Astrocyte (in vitro differentiated cells and primary cell): ENCODE measurements around the gene KCNJ4. TPM values are rescaled to one million over a fixed set of nuclear protein-coding genes. Genes with fewer than 3 reads are reported as not detected.

ENCODE experiments used
- DNase-seq: peaks from one replicate; pipeline ENCODE4 v3.0.0-alpha.2; 2010; ENCODE audit warnings: low read depth
- FAIRE-seq: peaks from 2 replicates; lab custom pipeline; 2011; peaks lifted over from hg19 to GRCh38; lab: Jason Lieb, UNC
- H2AFZ ChIP-seq: 2 replicates; pipeline ENCODE4 v1.6.0; 2012; ENCODE audit warnings: low read depth, low read length, inconsistent platforms
- H3K27ac ChIP-seq: 2 replicates; pipeline ENCODE4 v1.5.1; 2011; ENCODE audit warnings: low read depth, low read length, inconsistent platforms
- H3K27me3 ChIP-seq: 2 replicates; pipeline ENCODE4 v1.6.0; 2011; ENCODE audit warnings: low read length, inconsistent platforms; ENCODE audit not compliant: insufficient read depth
- H3K36me3 ChIP-seq: 2 replicates; pipeline ENCODE4 v1.5.1; 2011; ENCODE audit warnings: low read length, inconsistent platforms; ENCODE audit not compliant: insufficient read depth
- H3K4me1 ChIP-seq: 2 replicates; pipeline ENCODE4 v1.5.1; 2011; ENCODE audit warnings: low read length, inconsistent platforms; ENCODE audit not compliant: insufficient read depth
- H3K4me2 ChIP-seq: 2 replicates; pipeline ENCODE4 v1.6.0; 2012; ENCODE audit warnings: low read length, inconsistent platforms
- H3K4me3 ChIP-seq: 2 replicates; pipeline ENCODE4 v1.5.1; 2011; ENCODE audit warnings: low read depth, mild to moderate bottlenecking, low read length, inconsistent platforms; ENCODE audit not compliant: insufficient read depth
- H3K79me2 ChIP-seq: 2 replicates; pipeline ENCODE4 v1.6.0; 2012; ENCODE audit warnings: mild to moderate bottlenecking, low read length, inconsistent platforms; ENCODE audit not compliant: insufficient read depth
- H3K9ac ChIP-seq: 2 replicates; pipeline ENCODE4 v1.6.0; 2012; ENCODE audit warnings: mild to moderate bottlenecking, low read length, inconsistent platforms
- H3K9me3 ChIP-seq: 2 replicates; pipeline ENCODE4 v1.5.1; 2012; ENCODE audit warnings: low read depth, mild to moderate bottlenecking, low read length, inconsistent platforms; ENCODE audit not compliant: insufficient read depth
- H4K20me1 ChIP-seq: 2 replicates; pipeline ENCODE4 v1.6.0; 2012; ENCODE audit warnings: low read length, inconsistent platforms; ENCODE audit not compliant: insufficient read depth
- H3K27ac Mint-ChIP-seq: one replicate; pipeline ENCODE4 v1.8.0; 2021; ENCODE audit warnings: mild to moderate bottlenecking, mixed read lengths; ENCODE audit not compliant: unreplicated experiment
- H3K27me3 Mint-ChIP-seq: one replicate; pipeline ENCODE4 v1.8.0; 2021; ENCODE audit warnings: low read depth, mixed read lengths; ENCODE audit not compliant: unreplicated experiment
- H3K36me3 Mint-ChIP-seq: one replicate; pipeline ENCODE4 v1.8.0; 2021; ENCODE audit warnings: low read depth, mixed read lengths; ENCODE audit not compliant: unreplicated experiment
- H3K4me1 Mint-ChIP-seq: one replicate; pipeline ENCODE4 v1.8.0; 2021; ENCODE audit warnings: low read depth, mixed read lengths; ENCODE audit not compliant: unreplicated experiment
- H3K4me3 Mint-ChIP-seq: one replicate; pipeline ENCODE4 v1.8.0; 2021; ENCODE audit warnings: mild to moderate bottlenecking, moderate library complexity, mixed read lengths; ENCODE audit not compliant: unreplicated experiment
- H3K9me3 Mint-ChIP-seq: one replicate; pipeline ENCODE4 v1.8.0; 2021; ENCODE audit warnings: mild to moderate bottlenecking, mixed read lengths; ENCODE audit not compliant: unreplicated experiment
- CTCF ChIP-seq: IDR thresholded peaks from 2 replicates; pipeline ENCODE4 v1.5.1; 2011; ENCODE audit warnings: low read depth, mild to moderate bottlenecking, inconsistent platforms, low read length, moderate library complexity; ENCODE audit not compliant: insufficient read depth
- EZH2 ChIP-seq: IDR thresholded peaks from 2 replicates; pipeline ENCODE4 v1.6.1; 2012; ENCODE audit warnings: mild to moderate bottlenecking, low read length, inconsistent platforms; ENCODE audit not compliant: insufficient read depth
- total RNA-seq: library from RNA; stranded (reverse); gene quantifications from 2 replicates; pipeline ENCODE4 v1.2.1, GENCODE V29; 2021

The KCNJ4 gene
- total RNA-seq, 1 donor from 2014 or later = 0.30 TPM

- H4K20me1 ChIP-seq = no peaks in the 10 kb centered on the region
- no peaks in the 10 kb centered on the region for H3K9me3 ChIP-seq
- H3K4me2 ChIP-seq = no peak overlapping the region
- no peaks in the 10 kb centered on the region for H3K79me2 ChIP-seq
- no peak overlapping the region for H3K9ac ChIP-seq
- H3K4me1 ChIP-seq = peaks cover 2% of the 10 kb centered on the region
- no peak for DNase-seq
- H3K9me3 Mint-ChIP-seq = no peaks in the 10 kb centered on the region
- no peak overlapping the region for H3K27ac ChIP-seq
- peaks cover 3% of the 10 kb centered on the region for H3K4me1 Mint-ChIP-seq
- H2AFZ ChIP-seq = no peak overlapping the region
- H3K27me3 Mint-ChIP-seq = peaks cover 2% of the 10 kb centered on the region
- no peak overlapping the region for H3K27ac Mint-ChIP-seq
- no peak overlapping the region for H3K4me3 ChIP-seq
- no peak overlapping the region for H3K4me3 Mint-ChIP-seq
- TF ChIP-seq CTCF (no peak), EZH2 (no peak)
- H3K36me3 Mint-ChIP-seq = no peaks in the 10 kb centered on the region
- no peaks in the 10 kb centered on the region for H3K36me3 ChIP-seq
- H3K27me3 ChIP-seq = peaks cover 2% of the 10 kb centered on the region
- FAIRE-seq = no peak
Observed at GRCh38 chr22:38424525-38425080, 30.4 kb downstream of the KCNJ4 start.

GRCh38 chr22:38423512-38424503, 31.2 kb downstream of the KCNJ4 start:
- no peak for DNase-seq
- Mint-ChIP-seq H3K4me3 (no peak overlapping the region), H3K4me1 (peaks cover 3% of the 10 kb centered on the region), H3K27me3 (peaks cover 4% of the 10 kb centered on the region), H3K27ac (no peak overlapping the region), H3K9me3 (no peaks in the 10 kb centered on the region), H3K36me3 (no peaks in the 10 kb centered on the region)
- Histone ChIP-seq H3K4me3 (no peak overlapping the region), H3K79me2 (no peaks in the 10 kb centered on the region), H3K9me3 (no peaks in the 10 kb centered on the region), H4K20me1 (no peaks in the 10 kb centered on the region), H3K27me3 (peaks cover 2% of the 10 kb centered on the region), H3K4me2 (no peak overlapping the region), H3K9ac (no peak overlapping the region), H2AFZ (no peak overlapping the region), H3K4me1 (peaks cover 2% of the 10 kb centered on the region), H3K27ac (no peak overlapping the region), H3K36me3 (no peaks in the 10 kb centered on the region)
- no peak for FAIRE-seq
- TF ChIP-seq CTCF (no peak), EZH2 (no peak)
